HCT116 (cell line): ENCODE measurements around the gene HIVEP3. TPM values are rescaled to one million over a fixed set of nuclear protein-coding genes. Genes with fewer than 3 reads are reported as not detected.

Experiments used
- ATAC-seq: fragments of 200-7000 bp; cut with Tn5 transposase; 2 replicates; pipeline ENCODE4 v1.9.1; 2020; ENCODE audit warnings: mild to moderate bottlenecking, moderate library complexity
- BruUV-seq: library from RNA; stranded (reverse); fragments of 400-500 nt; replicated peaks from 2 replicates; lab custom pipeline; 2021; lab: Mats Ljungman, UMichigan
- CTCF ChIA-PET: fragments of 300-600 bp; sonication (Branson Sonifier 250); formaldehyde crosslinking; loops from one replicate; lab custom pipeline; 2021; ENCODE audit warnings: antibody characterized with exemption; lab: Charles Lee
- POLR2A ChIA-PET: fragments of 300-600, 350-600 bp; sonication (Branson Sonifier 250); formaldehyde crosslinking; loops from one replicate; lab custom pipeline; 2021; ENCODE audit warnings: antibody characterized with exemption; lab: Charles Lee
- RAD21 ChIA-PET, 2 experiments: fragments of 300-600 bp; sonication (Branson Sonifier 250); formaldehyde crosslinking; loops; one replicate each; lab custom pipeline; 2023; ENCODE audit warnings: low total read pairs in 2 of 2; ENCODE audit not compliant: uncharacterized antibody in 2 of 2, unreplicated experiment in 2 of 2, low non-redundant PET in 1 of 2; lab: Charles Lee
- DNase-seq: peaks from one replicate; pipeline ENCODE4 v3.0.0-alpha.2; 2010; ENCODE audit warnings: low read depth, low spot score
- H2AFZ ChIP-seq: fragments of 200-600 bp; shearing (Covaris generic), sonication (generic); 2 replicates; pipeline ENCODE4 v1.6.1; 2017; ENCODE audit warnings: low read depth, mixed run types, mixed read lengths, antibody characterized with exemption, low read length; ENCODE audit not compliant: poor library complexity, severe bottlenecking
- H3K27ac ChIP-seq: 2 replicates; pipeline ENCODE4 v1.5.1; 2012; ENCODE audit warnings: low read depth, low read length
- H3K27me3 ChIP-seq: fragments of 200-600 bp; sonication (generic); 2 replicates; pipeline ENCODE4 v1.6.1; 2016; ENCODE audit warnings: mixed run types, low read length, mixed read lengths; ENCODE audit not compliant: insufficient read depth
- H3K36me3 ChIP-seq, 2 experiments: fragments of 200-500 bp in 1 of 2; fragments of 200-600 bp in 1 of 2; sonication (Bioruptor generic) in 1 of 2; sonication (generic) in 1 of 2; 2 replicates each; pipeline versions ENCODE4 v1.5.1 to v1.6.1; 2014 to 2016; ENCODE audit warnings: low read length in 2 of 2, inconsistent platforms in 1 of 2, mixed read lengths in 1 of 2, mixed run types in 1 of 2; ENCODE audit not compliant: insufficient read depth in 2 of 2, control insufficient read depth in 1 of 2
- H3K4me1 ChIP-seq, 2 experiments: fragments of 200-600 bp in 1 of 2; sonication (generic) in 1 of 2; 2 replicates each; pipeline versions ENCODE4 v1.5.1 to v1.6.1; 2012 to 2017; ENCODE audit warnings: low read length in 2 of 2, inconsistent platforms in 1 of 2, mild to moderate bottlenecking in 1 of 2, mixed read lengths in 1 of 2, mixed run types in 1 of 2, moderate library complexity in 1 of 2; ENCODE audit not compliant: insufficient read depth in 2 of 2, control insufficient read depth in 1 of 2
- H3K4me2 ChIP-seq: fragments of 200-600 bp; sonication (generic); 2 replicates; pipeline ENCODE4 v1.6.1; 2017; ENCODE audit warnings: mixed run types, low read length, mixed read lengths
- H3K4me3 ChIP-seq, 2 experiments: fragments of 200-600 bp in 1 of 2; sonication (generic) in 1 of 2; replicated peaks in 1 of 2; 2 replicates each; pipeline ENCODE4 v1.5.1; 2011 to 2016; ENCODE audit warnings: low read length in 2 of 2, control low read depth in 1 of 2, low read depth in 1 of 2, mild to moderate bottlenecking in 1 of 2, mixed read lengths in 1 of 2, mixed run types in 1 of 2
- H3K79me2 ChIP-seq: fragments of 200-600 bp; sonication (generic); 2 replicates; pipeline ENCODE4 v1.6.1; 2017; ENCODE audit warnings: mild to moderate bottlenecking, mixed run types, low read length, moderate library complexity, mixed read lengths; ENCODE audit not compliant: insufficient read depth
- H3K9ac ChIP-seq: fragments of 200-600 bp; sonication (generic); 2 replicates; pipeline ENCODE4 v1.6.1; 2016; ENCODE audit warnings: low read length, mixed read lengths
- H3K9me2 ChIP-seq: fragments of 200-600 bp; sonication (generic), shearing (Covaris generic); 2 replicates; pipeline ENCODE4 v1.6.1; 2017; ENCODE audit warnings: mixed run types, mild to moderate bottlenecking, moderate library complexity; ENCODE audit not compliant: insufficient read depth
- H3K9me3 ChIP-seq, 2 experiments: fragments of 200-500 bp in 1 of 2; fragments of 200-600 bp in 1 of 2; sonication (Bioruptor generic) in 1 of 2; sonication (generic) in 1 of 2; 2 replicates each; pipeline ENCODE4 v1.6.1; 2014 to 2017; ENCODE audit warnings: low read length in 2 of 2, mixed read lengths in 2 of 2, inconsistent platforms in 1 of 2, low read depth in 1 of 2, mild to moderate bottlenecking in 1 of 2, mixed run types in 1 of 2, moderate library complexity in 1 of 2; ENCODE audit not compliant: control insufficient read depth in 1 of 2, insufficient read depth in 1 of 2
- H4K20me1 ChIP-seq: fragments of 200-600 bp; sonication (generic), shearing (Covaris generic); 2 replicates; pipeline ENCODE4 v1.6.1; 2017; ENCODE audit warnings: mixed run types, mild to moderate bottlenecking, moderate library complexity; ENCODE audit not compliant: insufficient read depth
- ATF3 ChIP-seq: IDR thresholded peaks from 2 replicates; pipeline ENCODE4 v1.6.1; 2012
- CBX3 ChIP-seq: IDR thresholded peaks from 2 replicates; pipeline ENCODE4 v1.6.1; 2012; ENCODE audit warnings: low read depth
- CEBPB ChIP-seq: IDR thresholded peaks from 2 replicates; pipeline ENCODE4 v1.6.1; 2012; ENCODE audit warnings: low read depth
- CTCF ChIP-seq, 3 experiments: fragments of 200-600 bp in 1 of 3; sonication (generic) in 1 of 3; IDR thresholded peaks in 2 of 3; conservative IDR thresholded peaks in 1 of 3; 2 replicates each; pipeline ENCODE4 v1.5.1; 2012 to 2017; ENCODE audit warnings: low read depth in 2 of 3, low read length in 2 of 3, antibody characterized with exemption in 1 of 3, borderline replicate concordance in 1 of 3, control low read depth in 1 of 3, mild to moderate bottlenecking in 1 of 3, mixed read lengths in 1 of 3, mixed run types in 1 of 3, moderate library complexity in 1 of 3; ENCODE audit not compliant: insufficient read depth in 1 of 3
- ELF1 ChIP-seq: IDR thresholded peaks from 2 replicates; pipeline ENCODE4 v1.6.1; 2012; ENCODE audit warnings: low read depth, borderline replicate concordance
- EZH2 ChIP-seq: fragments of 200-600 bp; sonication (generic); IDR thresholded peaks from 2 replicates; pipeline ENCODE4 v1.6.1; 2017; ENCODE audit warnings: antibody characterized with exemption, mixed run types
- EZH2phosphoT487 ChIP-seq: fragments of 200-600 bp; IDR thresholded peaks from 2 replicates; pipeline ENCODE4 v1.6.1; 2018; ENCODE audit warnings: antibody characterized with exemption, borderline replicate concordance
- JUND ChIP-seq: IDR thresholded peaks from 2 replicates; pipeline ENCODE4 v1.6.1; 2012
- MAX ChIP-seq: IDR thresholded peaks from 2 replicates; pipeline ENCODE4 v1.6.1; 2012
- POLR2A ChIP-seq: IDR thresholded peaks from 2 replicates; pipeline ENCODE4 v1.7.0; 2011; ENCODE audit warnings: borderline replicate concordance; ENCODE audit not compliant: insufficient read depth, insufficient read length; ENCODE audit errors: extremely low read depth
- REST ChIP-seq: IDR thresholded peaks from 2 replicates; pipeline ENCODE4 v1.6.1; 2012; ENCODE audit warnings: low read depth
- SIN3A ChIP-seq: IDR thresholded peaks from 2 replicates; pipeline ENCODE4 v1.6.1; 2012; ENCODE audit warnings: low read depth
- SP1 ChIP-seq: IDR thresholded peaks from 2 replicates; pipeline ENCODE4 v1.6.1; 2012; ENCODE audit warnings: low read depth
- SRF ChIP-seq: IDR thresholded peaks from 2 replicates; pipeline ENCODE4 v1.6.1; 2012; ENCODE audit warnings: low read depth
- TCF7L2 ChIP-seq: IDR thresholded peaks from 2 replicates; pipeline ENCODE4 v1.7.0; 2011; ENCODE audit warnings: borderline replicate concordance, inconsistent platforms; ENCODE audit not compliant: insufficient read depth, insufficient read length; ENCODE audit errors: extremely low read depth
- YY1 ChIP-seq: IDR thresholded peaks from 2 replicates; pipeline ENCODE4 v1.6.1; 2011; ENCODE audit warnings: low read length, low read depth, moderate library complexity, mild to moderate bottlenecking; ENCODE audit not compliant: insufficient replicate concordance; ENCODE audit errors: extremely low read depth
- ZBTB33 ChIP-seq: IDR thresholded peaks from 2 replicates; pipeline ENCODE4 v1.6.1; 2011; ENCODE audit warnings: mild to moderate bottlenecking, low read length, moderate library complexity; ENCODE audit not compliant: insufficient replicate concordance; ENCODE audit errors: extremely low read depth
- ZFX ChIP-seq: fragments of 450-650 bp; IDR thresholded peaks from 2 replicates; pipeline ENCODE4 v1.6.1; 2017
- ZNF274 ChIP-seq: fragments of 200-500 bp; sonication (Bioruptor generic); IDR thresholded peaks from 2 replicates; pipeline ENCODE4 v1.6.1; 2014; ENCODE audit warnings: mild to moderate bottlenecking, low read depth, low read length, inconsistent platforms
- intact Hi-C: fragments of 100-400 bp; cut with micrococcal nuclease; formaldehyde crosslinking; loops from 2 replicates; pipeline ENCODE4 v1.10.0; 2022
- total RNA-seq: library from RNA; stranded (reverse); gene quantifications from one replicate; pipeline ENCODE4 v1.2.1, GENCODE V29; 2021; ENCODE audit not compliant: unreplicated experiment

HIVEP3 gene
- total RNA-seq, 1 experiment from 2014 or later = 7.1 TPM

- ATAC-seq (no peak), DNase-seq (no peak)
- Histone ChIP-seq H3K4me3 (no peak overlapping the region), H3K9me3 (no peaks in the 10 kb centered on the region), H3K79me2 (no peaks in the 10 kb centered on the region), H3K4me2 (no peak overlapping the region), H3K4me1 (no peaks in the 10 kb centered on the region), H3K36me3 (no peaks in the 10 kb centered on the region), H3K27ac (no peak overlapping the region), H3K9ac (no peak overlapping the region), H3K9me2 (no peaks in the 10 kb centered on the region), H3K27me3 (no peaks in the 10 kb centered on the region), H4K20me1 (no peaks in the 10 kb centered on the region), H2AFZ (no peak overlapping the region)
- CTCF ChIA-PET = no interaction called here
- BruUV-seq = no TSS peak
- intact Hi-C loops = no loop called here
- RAD21 ChIA-PET = no interaction called here
- POLR2A ChIA-PET = no interaction called here
- TF ChIP-seq JUND (no peak), POLR2A (no peak), CTCF (IDR thresholded peaks at IDR 0.05 in 2 of 3, conservative IDR thresholded peaks at IDR 0.05 in 1 of 3; ENCODE audit: borderline replicate concordance in 1 of 3, insufficient read depth in 1 of 3, low read depth in 2 of 3, low read length in 2 of 3) (no peak), EZH2phosphoT487 (no peak), ATF3 (no peak), SP1 (no peak), ZNF274 (no peak), ZFX (no peak), ZBTB33 (no peak), SIN3A (no peak), REST (no peak), YY1 (no peak), TCF7L2 (no peak), ELF1 (no peak), CEBPB (no peak), MAX (no peak), CBX3 (no peak), SRF (no peak), EZH2 (no peak)
These were observed 356.4 kb downstream of the HIVEP3 start for GRCh38 chr1:41562328-41562727.
